Stimulated activated CD8-positive, alpha-beta memory T cell treated with anti-CD3 and anti-CD28 coated beads, Interleukin-2, amount 100 ng/mL, for 48 hours (primary cell): ENCODE results near the gene ETNK2.
A peak's percentile ranks its signal among the peaks of the same experiment; 100 is the strongest.

ENCODE experiments used
- DNase-seq, 2 donors: peaks; one replicate each; pipeline ENCODE4 v3.0.0-alpha.2; 2020; ENCODE audit warnings: low read depth in 2 of 2

ETNK2 gene

DNA sequence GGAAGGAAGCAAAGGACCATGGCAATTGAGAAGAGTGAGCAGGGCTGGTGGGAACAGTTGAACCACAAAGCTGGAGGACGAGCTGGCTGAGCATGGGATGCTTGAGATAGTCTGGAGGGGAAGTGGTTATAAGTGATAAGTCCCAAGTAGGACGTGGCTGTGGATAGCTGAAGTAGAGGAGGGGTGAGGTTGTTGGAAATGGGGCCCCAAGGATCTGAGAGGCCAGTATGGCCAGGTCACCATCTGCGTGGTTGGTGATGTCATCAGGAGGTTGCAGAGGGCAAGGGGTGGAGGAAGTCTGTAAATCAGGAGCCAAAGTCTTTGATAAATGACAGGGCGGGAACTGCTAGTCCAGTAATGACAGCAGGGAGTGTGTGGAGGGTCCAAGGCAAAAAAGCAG lies 25.3 kb upstream of the ETNK2 start:
- DNase-seq, result no peak

DNA sequence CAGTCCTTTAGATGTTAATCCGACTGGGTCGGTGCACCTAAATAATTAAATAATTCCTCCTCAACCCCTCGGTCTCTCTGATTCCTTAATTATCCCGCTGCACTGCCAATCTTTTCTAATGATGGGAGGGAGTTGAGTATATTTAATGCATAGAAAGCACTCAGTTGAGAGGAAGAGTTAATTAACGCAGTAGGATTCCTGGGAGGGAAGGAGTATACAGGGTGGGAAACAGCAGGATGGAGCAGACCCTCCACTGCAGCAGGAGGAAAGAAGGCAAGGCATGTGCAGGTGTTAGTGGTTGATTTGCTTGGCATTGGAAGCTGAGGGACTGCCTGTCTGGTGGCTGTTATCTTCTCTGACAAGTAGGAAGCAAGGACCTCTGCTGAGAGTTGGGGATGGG lies 24.2 kb upstream of the ETNK2 start:
- DNase-seq, result no peak

- DNase-seq, result no peak
These were observed 23.1 kb upstream of the ETNK2 start for GRCh38 chr1:204174958-204175357.

DNA sequence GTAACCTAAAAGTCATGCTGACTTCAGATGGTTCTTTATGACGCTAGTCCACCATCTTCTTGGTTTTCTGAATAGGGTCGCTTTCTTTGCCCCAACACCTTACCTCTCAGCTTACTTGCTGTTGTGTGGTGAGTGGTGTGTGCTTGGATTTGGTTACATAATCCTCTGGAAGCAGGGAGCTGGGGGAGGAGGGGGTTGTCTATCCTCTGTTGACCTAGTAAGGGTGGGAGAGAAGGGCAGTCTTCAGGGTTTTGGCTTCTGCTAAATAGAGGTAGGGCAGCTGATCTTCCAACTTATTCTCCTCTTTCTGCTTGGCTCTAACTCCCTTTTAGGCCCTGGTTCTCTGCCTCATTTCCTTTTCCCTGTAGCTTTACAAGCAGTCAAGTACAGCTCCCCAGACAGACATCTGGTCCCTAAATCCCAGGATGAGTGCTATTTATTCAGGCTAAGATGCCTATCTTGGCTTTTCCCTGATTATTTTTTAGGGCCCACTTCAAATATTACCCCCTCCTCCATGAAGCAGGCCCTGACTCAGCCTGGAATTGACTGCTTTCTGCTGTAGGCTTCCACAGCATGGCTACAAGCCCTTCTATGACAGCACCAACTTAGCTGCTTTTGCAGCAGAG lies 20.7 kb upstream of the ETNK2 start:
- no peak for DNase-seq

DNA sequence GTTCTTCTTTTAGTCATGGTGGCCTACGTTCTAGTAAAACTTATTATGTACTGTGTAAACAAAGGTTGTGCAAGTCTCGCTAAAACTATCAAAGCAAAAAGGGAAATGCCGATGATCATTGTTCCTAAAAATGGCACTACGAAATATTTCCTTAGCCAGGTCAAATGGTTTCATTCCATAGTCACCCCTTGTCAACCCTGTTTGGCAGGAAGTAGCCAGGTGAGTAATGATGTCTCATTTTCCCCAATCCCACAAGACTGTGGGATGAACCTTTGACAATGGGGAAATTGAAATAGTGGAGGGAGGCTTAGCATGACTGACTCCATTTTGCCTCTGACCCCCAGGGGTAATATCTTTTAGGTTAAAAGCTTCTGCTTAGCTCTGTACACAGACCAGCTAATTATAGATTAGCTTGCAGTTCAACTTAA lies 19.9 kb upstream of the ETNK2 start:
- no peak for DNase-seq

- DNase-seq, result no peak
These were observed 18.8 kb upstream of the ETNK2 start for GRCh38 chr1:204170494-204171155.

DNA sequence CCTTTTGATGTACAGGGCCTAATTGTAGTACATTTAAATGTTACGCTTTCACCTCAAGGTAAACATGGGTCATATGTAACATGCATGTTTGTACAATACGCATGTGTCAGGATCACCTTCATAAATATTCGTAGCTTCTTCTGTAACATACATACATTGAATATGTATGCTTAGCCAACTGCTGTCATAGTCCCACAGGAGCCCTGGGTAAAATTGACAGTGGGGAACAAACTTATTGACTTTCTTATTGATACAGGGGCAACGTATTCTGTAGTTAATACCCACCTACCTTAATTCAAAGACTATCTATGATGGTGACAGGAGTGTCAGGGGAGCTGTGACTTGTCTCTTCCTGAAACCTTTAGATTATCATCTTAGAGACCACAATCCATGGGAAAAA lies 18.0 kb upstream of the ETNK2 start:
- no peak for DNase-seq

DNA sequence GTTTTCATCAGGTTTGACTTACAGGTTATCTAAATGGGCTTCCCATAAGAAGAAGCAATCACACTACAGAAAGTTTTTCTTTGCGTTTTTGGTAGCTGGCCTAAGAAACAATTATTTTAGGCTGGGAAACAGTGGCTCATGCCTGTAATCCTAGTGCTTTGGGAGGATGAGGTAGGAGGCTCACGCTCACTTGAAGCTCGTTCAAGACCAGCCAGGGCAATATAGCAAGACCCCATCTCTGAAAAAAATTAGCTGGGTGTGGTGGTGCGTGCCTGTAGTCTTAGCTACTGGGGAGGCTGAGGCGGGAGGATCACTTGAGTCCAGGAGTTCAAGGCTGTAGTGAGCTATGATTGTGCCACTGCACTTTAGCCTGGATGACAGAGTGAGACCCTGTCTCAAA lies 15.9 kb upstream of the ETNK2 start:
- no peak for DNase-seq

- no peak for DNase-seq
These were observed 14.4 kb upstream of the ETNK2 start, which contains the start of gene REN for GRCh38 chr1:204166219-204166618. Gene REN, minus strand, starts transcription at chr1:204166337. Its CDS starts 44 bp downstream, at chr1:204166293.

DNA sequence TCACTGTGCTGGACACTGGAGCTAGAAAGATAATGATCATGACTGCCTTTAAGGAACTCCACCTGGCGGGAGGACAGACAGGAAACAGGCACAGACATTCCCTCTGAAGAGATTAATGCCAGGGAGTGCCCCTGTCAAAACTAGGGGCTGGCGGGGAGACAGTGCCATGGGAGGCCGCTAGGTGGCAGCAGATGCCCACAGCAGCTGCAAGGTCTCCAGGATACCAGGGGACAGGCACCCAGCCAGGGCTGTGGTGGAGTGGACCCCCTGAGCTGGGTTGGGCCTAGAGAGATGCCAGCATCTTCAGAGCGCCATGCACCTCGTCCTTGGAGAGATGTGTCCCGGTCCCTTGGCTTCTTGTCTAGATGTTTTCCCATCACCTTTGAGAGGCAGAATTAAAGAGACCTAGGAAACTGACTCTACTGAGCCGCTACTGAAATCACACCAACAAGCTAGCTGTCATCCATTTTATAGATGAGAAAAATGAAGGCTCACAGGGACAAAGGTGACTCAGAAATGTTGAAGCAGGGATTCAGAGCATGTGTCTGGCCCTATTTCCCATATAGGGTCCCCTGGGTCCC lies 10.7 kb upstream of the ETNK2 start:
- peak; percentile 60 to 72 for DNase-seq

- DNase-seq, result no peak
These were observed 10.0 kb upstream of the ETNK2 start for GRCh38 chr1:204161609-204162493.

DNA sequence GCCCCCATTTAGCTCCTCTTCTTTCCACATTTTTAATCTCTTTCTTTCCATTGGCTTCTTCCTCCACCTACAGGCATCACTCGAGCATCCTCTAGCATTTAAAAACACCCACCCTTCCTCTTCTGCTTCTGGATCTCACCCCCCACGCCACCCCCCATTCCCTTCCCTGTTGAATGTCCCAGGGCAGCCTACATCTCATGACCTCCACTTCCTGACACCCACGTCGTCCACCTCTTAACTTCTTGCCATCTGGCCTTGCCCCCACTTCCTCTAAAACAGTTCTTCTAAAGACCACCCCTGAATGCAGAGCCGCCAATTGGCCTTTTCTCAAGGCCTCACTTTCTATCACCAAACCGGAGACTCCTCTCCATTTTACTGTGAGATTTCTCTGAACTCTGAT lies 6.1 kb upstream of the ETNK2 start:
- DNase-seq, result no peak

DNA sequence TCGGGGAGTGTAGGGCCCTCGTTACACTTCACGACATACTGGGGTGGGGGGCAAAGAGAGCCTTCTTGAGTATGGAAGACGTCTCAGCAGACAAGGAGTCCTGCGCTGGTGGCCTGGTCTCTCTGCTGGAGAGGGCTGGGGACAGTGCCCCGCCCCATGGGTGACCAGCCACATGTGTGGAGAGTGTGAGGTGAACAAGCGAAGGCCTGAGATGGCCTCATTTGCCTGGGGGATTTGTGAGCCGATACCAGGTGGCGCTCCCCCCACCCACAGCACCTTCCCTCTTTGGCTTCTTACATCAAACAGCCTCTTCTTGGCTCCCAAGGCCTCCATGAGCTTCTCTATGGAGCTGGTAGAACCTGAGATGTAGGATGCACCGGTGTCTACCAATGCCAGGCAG lies 4.0 kb upstream of the ETNK2 start:
- DNase-seq, result no peak

GRCh38 chr1:204154568-204155255 lies 2.9 kb upstream of the ETNK2 start:
- DNase-seq, result no peak

DNA sequence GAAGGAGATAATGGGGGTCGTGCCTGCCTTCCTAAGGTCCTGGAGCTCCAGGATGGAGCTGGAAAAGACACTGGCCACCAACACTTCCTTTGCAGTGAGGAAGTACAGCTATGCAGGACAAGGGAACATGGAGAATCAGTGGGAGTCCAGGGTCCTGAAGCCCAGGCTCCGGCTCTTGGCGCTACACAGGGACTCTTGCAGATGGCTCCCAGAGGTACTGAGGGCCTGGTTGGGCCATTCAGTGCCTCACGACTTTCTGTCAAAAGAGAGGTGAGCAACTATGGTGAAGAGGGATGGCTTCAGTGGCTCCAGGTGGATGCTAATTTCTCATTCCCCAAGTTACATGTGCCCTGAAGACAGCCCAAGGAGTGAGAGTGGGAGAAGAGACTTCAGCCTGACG lies 1.8 kb upstream of the ETNK2 start:
- DNase-seq, result no peak

DNA sequence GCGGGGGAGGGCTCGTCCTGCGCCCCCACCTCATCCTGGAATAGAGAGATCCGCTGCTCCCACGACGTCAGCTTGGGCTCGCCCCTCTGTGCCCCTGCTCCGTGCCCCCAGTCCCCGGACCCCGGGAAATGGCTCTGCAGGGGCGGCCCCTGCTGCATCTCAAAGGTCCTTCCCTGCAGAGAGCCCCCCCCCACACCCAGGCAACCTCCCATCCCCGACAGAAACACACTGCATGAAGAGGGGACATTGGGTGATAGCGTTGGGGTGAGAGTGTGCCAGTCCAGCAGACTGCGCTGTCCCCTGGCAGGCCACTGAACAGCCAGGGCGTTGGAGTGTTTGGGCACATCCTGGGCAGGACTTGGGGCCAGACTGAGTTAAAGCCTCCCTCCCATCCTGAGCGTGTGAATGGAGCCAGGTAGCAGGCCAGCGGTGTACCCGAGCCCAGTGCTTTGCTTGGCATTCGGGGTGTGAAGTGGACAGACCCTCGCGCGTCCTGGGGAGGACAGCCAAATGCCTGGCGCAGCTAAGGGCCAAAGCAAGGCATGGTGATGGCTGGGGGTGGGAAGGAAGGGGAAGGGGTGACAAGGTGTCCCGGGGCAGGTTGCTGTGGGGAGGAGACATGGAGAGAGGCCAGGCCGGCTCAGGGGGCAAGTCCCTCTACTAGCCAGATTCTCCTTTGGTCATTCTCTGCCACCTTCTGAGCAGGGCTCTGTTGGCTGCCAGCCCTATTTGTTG lies 633 bp upstream of the ETNK2 start:
- no peak for DNase-seq

DNA sequence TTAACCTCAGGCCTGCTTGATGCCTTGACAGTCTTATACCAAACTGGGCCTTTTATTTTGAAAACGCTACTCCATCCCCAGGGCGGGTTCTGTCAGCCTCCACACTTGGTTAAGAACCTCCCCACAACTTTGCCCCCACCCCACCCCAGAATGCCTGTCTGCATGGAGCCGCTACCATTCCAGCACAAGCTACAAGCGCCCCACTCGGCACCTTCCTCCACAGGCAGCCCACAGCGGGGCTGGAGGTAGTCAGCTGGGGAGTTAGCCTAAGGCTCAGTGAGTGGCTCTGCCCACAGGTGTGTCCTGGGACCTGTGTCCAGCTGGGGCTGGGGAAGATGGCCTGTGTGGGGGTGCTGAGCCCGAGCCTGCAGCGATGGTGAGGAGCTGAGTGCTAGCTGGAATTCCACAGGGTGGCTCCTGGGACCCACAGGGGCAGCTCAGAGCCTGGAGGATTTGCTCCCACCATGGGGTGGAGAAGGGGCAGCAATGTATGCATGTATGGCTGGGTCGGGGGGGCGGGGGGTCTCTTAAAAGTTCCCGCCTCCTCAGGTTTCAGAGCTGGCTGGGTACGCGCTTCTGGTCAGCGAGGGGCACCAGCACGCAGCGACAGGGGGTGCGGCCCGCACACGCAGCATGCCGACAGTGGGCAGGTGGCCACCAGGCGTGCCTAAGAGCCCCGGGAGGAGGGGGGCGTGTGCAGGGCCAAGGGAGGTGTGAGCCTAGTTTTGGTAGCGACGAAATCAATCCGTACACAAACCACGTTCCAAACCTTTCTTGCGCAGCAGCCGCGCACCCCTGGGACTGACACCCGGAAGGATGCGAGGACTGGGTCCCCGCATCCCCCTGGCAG lies 917 bp downstream of the ETNK2 start:
- DNase-seq, result no peak

DNA sequence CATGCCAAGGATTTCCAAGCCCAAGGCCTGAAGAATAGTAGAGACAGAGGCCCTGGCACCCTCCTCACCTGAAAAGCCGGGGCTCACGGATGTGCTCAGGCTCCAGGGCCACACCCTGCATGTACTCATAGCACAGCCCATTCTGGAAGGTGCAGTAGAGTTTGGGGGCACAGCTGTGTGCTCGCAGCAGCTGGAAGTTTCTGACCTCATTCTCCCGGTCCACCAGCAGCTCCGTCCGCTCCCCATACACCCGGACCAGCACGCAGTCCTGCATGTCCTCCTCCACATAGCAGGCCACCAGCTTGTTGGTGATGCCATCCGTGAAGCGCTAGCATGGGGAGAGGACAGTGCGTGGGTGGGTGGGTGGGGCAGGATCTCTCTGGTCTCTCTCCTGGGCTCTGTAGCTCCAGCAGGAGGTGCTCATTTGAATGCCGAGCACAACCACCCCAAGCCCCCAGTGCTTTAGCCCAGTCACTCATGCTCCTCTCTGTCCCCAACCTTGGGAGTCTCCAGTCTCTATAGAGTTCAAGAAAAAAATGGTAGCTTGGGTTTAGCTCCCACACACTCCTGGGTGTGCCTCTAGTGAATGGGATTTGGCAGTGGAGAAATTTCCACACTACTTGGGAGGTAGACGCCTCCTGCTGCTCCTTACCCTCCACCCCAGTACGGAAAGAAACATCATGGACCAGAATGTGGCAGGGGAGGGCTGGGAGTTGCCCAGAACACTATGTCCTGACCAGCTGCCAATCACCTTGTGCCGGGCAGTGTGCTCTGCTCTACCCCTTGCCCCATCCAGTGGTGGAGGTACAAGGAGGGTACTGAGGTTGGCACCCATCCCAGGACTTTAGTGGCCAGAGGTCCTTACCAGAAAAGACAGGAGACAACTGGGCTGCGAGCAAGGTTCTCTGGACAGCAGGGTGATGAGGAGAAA lies 1.9 kb downstream of the ETNK2 start:
- DNase-seq, result no peak

- DNase-seq, result no peak
These were observed 2.7 kb downstream of the ETNK2 start for GRCh38 chr1:204149107-204149506.
